Heart right ventricle (tissue), 16 donors: ENCODE results near the gene CCNH. TPM values are rescaled to one million over a fixed set of nuclear protein-coding genes. Genes with fewer than 3 reads are reported as not detected.
A peak's percentile ranks its signal among the peaks of the same experiment; 100 is the strongest.

Experiments
- ATAC-seq, 8 donors: fragments of 200-7000 bp; cut with Tn5 transposase; one replicate each; pipeline ENCODE4 v1.9.1; 2020; ENCODE audit warnings: mild to moderate bottlenecking in 8 of 8, moderate library complexity in 8 of 8, moderate number of reproducible peaks in 1 of 8
- DNase-seq, 2 donors: peaks; one replicate each; pipeline ENCODE4 v3.0.0-alpha.2; 2020
- H3K27ac ChIP-seq, 10 donors: fragments of 200-600 bp; sonication (generic) in 2 of 10; one replicate each; pipeline versions ENCODE4 v1.5.0 to v1.8.0; 2020 to 2022; ENCODE audit warnings: mild to moderate bottlenecking in 3 of 10
- H3K27me3 ChIP-seq, 7 donors: fragments of 200-600 bp; one replicate each; pipeline ENCODE4 v1.8.0; 2021 to 2022; ENCODE audit warnings: mild to moderate bottlenecking in 2 of 7
- H3K36me3 ChIP-seq, 9 donors: fragments of 200-600 bp; sonication (generic) in 1 of 9; one replicate each; pipeline versions ENCODE4 v1.5.0 to v1.8.0; 2020 to 2022; ENCODE audit warnings: mild to moderate bottlenecking in 2 of 9
- H3K4me1 ChIP-seq, 9 donors: fragments of 200-600 bp; sonication (generic) in 1 of 9; one replicate each; pipeline versions ENCODE4 v1.5.0 to v1.8.0; 2020 to 2022; ENCODE audit warnings: mild to moderate bottlenecking in 4 of 9
- H3K4me3 ChIP-seq, 10 donors: fragments of 200-600 bp; sonication (generic) in 2 of 10; one replicate each; pipeline versions ENCODE4 v1.5.0 to v1.8.0; 2020 to 2022; ENCODE audit warnings: mild to moderate bottlenecking in 7 of 10, moderate library complexity in 2 of 10
- H3K9me3 ChIP-seq, 11 donors: fragments of 200-600 bp in 10 of 11; sonication (generic) in 2 of 11; one replicate each; pipeline versions ENCODE4 v1.5.0 to v1.8.0; 2013 to 2022; ENCODE audit warnings: mild to moderate bottlenecking in 2 of 11, control low read depth in 1 of 11, moderate library complexity in 1 of 11
- WGBS, 2 donors: extraction: QIAGEN DNeasy Blood & Tissue Kit; methylation state at CpG; one replicate each; pipeline ENCODE4 v1.1.7; 2013; ENCODE audit warnings: inconsistent platforms in 1 of 2; 5-methylcytosine and 5-hydroxymethylcytosine counted together
- intact Hi-C, 10 donors: fragments of 100-400 bp; cut with DNase I; formaldehyde crosslinking; loops; one replicate each; pipeline versions ENCODE4 v1.11.1 to v1.14.2; 2022
- polyA plus RNA-seq, 2 donors: library from polyadenylated mRNA; stranded (reverse); fragments of 200-250 nt; gene quantifications; one replicate each; pipeline ENCODE4 v1.2.3, GENCODE V29; 2013
- total RNA-seq, 10 donors: library from RNA; stranded (reverse); fragmentation: NEBNext Ultra II Directional in 3 of 10; extraction: Animal tissue kit (Norgen Biotek cat#: 25700) in 3 of 10; gene quantifications; one replicate each; pipeline versions ENCODE4 v1.2.1 to v1.2.4, GENCODE V29; 2021 to 2023
- TF ChIP-seq, protein P1 (sequence below), 9 donors: fragments of 200-600 bp; sonication (generic) in 2 of 9; IDR thresholded peaks; one replicate each; pipeline versions ENCODE4 v1.5.0 to v1.8.0; 2021 to 2022; ENCODE audit warnings: antibody characterized with exemption in 9 of 9, mild to moderate bottlenecking in 5 of 9, moderate library complexity in 1 of 9
- donor health status: Arrhythmogenic right ventricular cardiomyopathy.
- donor health status: ischemic (EF 13 %, LVEDD 7.1; RV severe dilation, severe dysfunction).
- donor health status: healthy with polysubstance abuse.
- donor health status: DM: no; HTN: yes; CAD: no.
- donor health status: DM: no; HTN: no; CAD: no.
- donor health status: ischemic (EF 25% LVEDD 6.9; RV normal size, moderate dysfunction).
- donor health status: ischemic (EF 25% LVEDD 5.7; RV mildly dilated, moderate dysfunction).
- donor health status: healthy.
- donor health status: DM: yes; HTN: yes; CAD: no.
- donor health status: Ischemic cardiomyopathy.
- donor health status: ischemic (EF 35%, LVEDD 5.7; RV mildly dilated, moderate dysfunction).
- donor health status: nonischemic (EF 11% LVEDD 7.7; RV severe dilation, severe dysfunction).
- donor health status: DM: yes; HTN: yes; CAD: no.
- donor health status: PGD.
- donor health status: ischemic (EF 29% LVEDD 5.4; RV normal size, mild dysfunction).
- donor health status: nonischemic (EF 23%, LVEDD 6.1; RV moderate dilation, normal function).

The CCNH gene
- total and polyA plus RNA-seq, 12 donors: 23.5 to 36.2 (median 24.5) TPM

DNA sequence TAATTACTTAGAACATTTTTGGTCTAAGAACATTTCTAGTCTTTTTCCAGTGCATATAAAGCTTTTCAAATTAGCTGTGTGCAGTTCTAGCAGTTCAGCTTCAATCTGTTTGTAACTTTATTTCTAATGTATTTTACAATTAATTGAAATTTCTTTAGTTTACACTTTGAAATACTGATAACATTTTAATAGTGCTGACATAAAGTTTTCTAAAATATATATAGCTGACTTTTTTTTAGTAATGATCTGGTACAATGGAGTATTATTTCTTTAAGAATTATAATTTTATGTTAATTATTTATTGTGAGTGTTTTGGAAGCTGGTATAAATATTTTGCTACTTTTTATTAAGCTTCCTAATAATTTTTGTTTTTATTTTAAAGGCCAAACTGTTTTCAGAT is 43.3 kb downstream of the CCNH start:
- Histone ChIP-seq H3K4me1 (peaks cover 0 to 24% (median 10%) of the 10 kb centered on the region in 9 donors), H3K27ac (peak overlapping the region in 1 of 10 donors; percentile 57), H3K9me3 (no peaks in the 10 kb centered on the region), H3K36me3 (peaks cover 0 to 90% (median 13%) of the 10 kb centered on the region in 9 donors), H3K4me3 (no peak overlapping the region), H3K27me3 (no peaks in the 10 kb centered on the region)
- intact Hi-C loops: no loop called here
- TF ChIP-seq, protein P1, sequence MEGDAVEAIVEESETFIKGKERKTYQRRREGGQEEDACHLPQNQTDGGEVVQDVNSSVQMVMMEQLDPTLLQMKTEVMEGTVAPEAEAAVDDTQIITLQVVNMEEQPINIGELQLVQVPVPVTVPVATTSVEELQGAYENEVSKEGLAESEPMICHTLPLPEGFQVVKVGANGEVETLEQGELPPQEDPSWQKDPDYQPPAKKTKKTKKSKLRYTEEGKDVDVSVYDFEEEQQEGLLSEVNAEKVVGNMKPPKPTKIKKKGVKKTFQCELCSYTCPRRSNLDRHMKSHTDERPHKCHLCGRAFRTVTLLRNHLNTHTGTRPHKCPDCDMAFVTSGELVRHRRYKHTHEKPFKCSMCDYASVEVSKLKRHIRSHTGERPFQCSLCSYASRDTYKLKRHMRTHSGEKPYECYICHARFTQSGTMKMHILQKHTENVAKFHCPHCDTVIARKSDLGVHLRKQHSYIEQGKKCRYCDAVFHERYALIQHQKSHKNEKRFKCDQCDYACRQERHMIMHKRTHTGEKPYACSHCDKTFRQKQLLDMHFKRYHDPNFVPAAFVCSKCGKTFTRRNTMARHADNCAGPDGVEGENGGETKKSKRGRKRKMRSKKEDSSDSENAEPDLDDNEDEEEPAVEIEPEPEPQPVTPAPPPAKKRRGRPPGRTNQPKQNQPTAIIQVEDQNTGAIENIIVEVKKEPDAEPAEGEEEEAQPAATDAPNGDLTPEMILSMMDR (IDR thresholded peaks at IDR 0.05): no peak
- ATAC-seq: no peak
- DNase-seq: no peak

DNA sequence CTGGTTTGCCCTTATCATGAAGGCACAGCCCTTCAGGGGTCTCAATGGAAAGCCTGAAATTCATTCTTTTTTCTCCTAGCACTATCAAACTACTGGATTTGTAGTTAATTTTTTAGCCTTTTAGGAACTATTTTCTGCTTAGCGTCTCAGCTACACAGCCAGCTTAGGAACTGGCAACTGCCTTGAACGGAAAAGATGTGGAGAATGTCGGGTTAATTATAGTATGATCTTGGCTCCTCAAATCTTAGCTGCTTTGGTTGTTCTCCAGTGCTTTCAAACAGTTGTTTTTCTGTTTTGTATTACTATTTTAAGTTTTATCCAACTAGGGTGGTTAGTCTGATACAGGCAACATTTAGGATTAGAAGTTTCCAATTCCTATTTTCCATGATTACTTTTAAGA is 44.1 kb downstream of the CCNH start:
- Histone ChIP-seq H3K36me3 (peaks cover 0 to 90% (median 14%) of the 10 kb centered on the region in 9 donors), H3K4me3 (no peak overlapping the region), H3K9me3 (no peaks in the 10 kb centered on the region), H3K4me1 (peaks cover 0 to 24% (median 10%) of the 10 kb centered on the region in 9 donors), H3K27ac (peak overlapping the region in 4 of 10 donors; percentile 11 to 57 (median 33)), H3K27me3 (no peaks in the 10 kb centered on the region)
- WGBS, 2 donors: 33 to 58% methylated on average over 3 of the region's 3 CpGs
- TF ChIP-seq, protein P1 (IDR thresholded peaks at IDR 0.05): no peak
- ATAC-seq (peak in 6 of 8 donors; percentile 44 to 69 (median 60)), DNase-seq (no peak)
- intact Hi-C loops: no loop called here

DNA sequence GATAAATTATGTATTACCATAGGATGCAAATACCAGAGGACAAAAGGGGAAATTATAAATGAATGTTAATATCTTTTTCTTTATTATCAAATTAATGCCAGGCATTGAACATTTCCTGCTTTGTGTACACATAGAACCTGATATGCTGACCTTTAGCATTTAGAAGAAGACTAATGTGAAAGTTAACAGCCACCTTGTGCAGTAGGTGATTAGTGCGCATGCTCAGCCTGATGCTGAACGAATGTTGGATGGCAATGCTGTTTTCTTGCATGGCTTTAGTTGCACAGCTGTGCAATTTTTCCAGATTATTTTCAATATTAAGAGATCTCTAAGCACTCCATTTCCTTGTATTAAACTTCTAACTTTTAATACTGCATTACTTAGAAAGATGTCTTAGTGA is 45.5 kb downstream of the CCNH start:
- H3K36me3 ChIP-seq: peaks cover 0 to 90% (median 17%) of the 10 kb centered on the region in 9 donors
- peaks cover 0 to 21% (median 10%) of the 10 kb centered on the region in 9 donors for H3K4me1 ChIP-seq
- 91 to 97% methylated on average over 2 of the region's 2 CpGs for WGBS, 2 donors
- no peak overlapping the region for H3K4me3 ChIP-seq
- no peaks in the 10 kb centered on the region for H3K27me3 ChIP-seq
- TF ChIP-seq, protein P1 (IDR thresholded peaks at IDR 0.05): no peak
- ATAC-seq (no peak), DNase-seq (no peak)
- intact Hi-C loops: no loop called here
- H3K9me3 ChIP-seq: no peaks in the 10 kb centered on the region
- no peak overlapping the region for H3K27ac ChIP-seq

GRCh38 chr5:87361536-87362213 is 51.1 kb downstream of the CCNH start:
- intact Hi-C loops: no loop called here
- 87 to 93% methylated on average over 1 of the region's 1 CpG for WGBS, 2 donors
- Histone ChIP-seq H3K9me3 (no peaks in the 10 kb centered on the region), H3K4me1 (peaks cover 0 to 19% (median 0%) of the 10 kb centered on the region in 9 donors), H3K27me3 (no peaks in the 10 kb centered on the region), H3K4me3 (no peak overlapping the region), H3K27ac (no peak overlapping the region), H3K36me3 (peaks cover 0 to 97% (median 16%) of the 10 kb centered on the region in 9 donors)
- no peak for ATAC-seq
- TF ChIP-seq, protein P1 (IDR thresholded peaks at IDR 0.05): no peak
- no peak for DNase-seq
